ENCODE data around the gene P2RX6.
A peak's percentile ranks its signal among the peaks of the same experiment; 100 is the strongest.
"Not testable (repeated sequence)": the region's sequence is repeated elsewhere in the genome, so short reads cannot be mapped to it uniquely, and the experiment has no call there.

P2RX6 gene

GRCh38 chr22:21042978-21043859 lies 28.3 kb downstream of the P2RX6 start:
- Histone ChIP-seq H3K27me3 (ENCODE audit: insufficient read depth, low read length) (no peaks in the 10 kb centered on the region), H3K36me3 (ENCODE audit: insufficient read depth, low read length) (no peaks in the 10 kb centered on the region), H3K4me3 (ENCODE audit: low read depth, low read length) (no peak overlapping the region), H3K4me1 (ENCODE audit: control insufficient read depth, insufficient read depth, low read length, unreplicated experiment) (peaks cover 26% of the 10 kb centered on the region), H3K79me2 (ENCODE audit: control insufficient read depth, insufficient read depth, low read length, unreplicated experiment) (no peaks in the 10 kb centered on the region), H3K27ac (ENCODE audit: low read depth, low read length) (no peak overlapping the region), H2AFZ (ENCODE audit: low read length, unreplicated experiment) (no peak overlapping the region)

GRCh38 chr22:21043860-21044535 lies 29.0 kb downstream of the P2RX6 start:
- H3K36me3 ChIP-seq (ENCODE audit: insufficient read depth, low read length), result no peaks in the 10 kb centered on the region
- no peaks in the 10 kb centered on the region for H3K79me2 ChIP-seq (ENCODE audit: control insufficient read depth, insufficient read depth, low read length, unreplicated experiment)
- H3K27ac ChIP-seq (ENCODE audit: low read depth, low read length), result peak overlapping the region; percentile 78; the same call in 1 of the 2 replicates
- H3K4me1 ChIP-seq (ENCODE audit: control insufficient read depth, insufficient read depth, low read length, unreplicated experiment), result peaks cover 22% of the 10 kb centered on the region
- H3K27me3 ChIP-seq (ENCODE audit: insufficient read depth, low read length), result no peaks in the 10 kb centered on the region
- 0 out of 2 replicates have a peak overlapping the region, but pooled peaks have one; percentile 37 for H3K4me3 ChIP-seq (ENCODE audit: low read depth, low read length)
- no peak overlapping the region for H2AFZ ChIP-seq (ENCODE audit: low read length, unreplicated experiment)

GRCh38 chr22:21044931-21045584 lies 30.1 kb downstream of the P2RX6 start:
- H2AFZ ChIP-seq (ENCODE audit: low read length, unreplicated experiment), result peak overlapping the region; percentile 52
- no peaks in the 10 kb centered on the region for H3K79me2 ChIP-seq (ENCODE audit: control insufficient read depth, insufficient read depth, low read length, unreplicated experiment)
- H3K4me3 ChIP-seq (ENCODE audit: low read depth, low read length), result peak overlapping the region; percentile 73
- H3K27me3 ChIP-seq (ENCODE audit: insufficient read depth, low read length), result no peaks in the 10 kb centered on the region
- H3K36me3 ChIP-seq (ENCODE audit: insufficient read depth, low read length), result no peaks in the 10 kb centered on the region
- peak overlapping the region; percentile 78 for H3K27ac ChIP-seq (ENCODE audit: low read depth, low read length)
- peaks cover 22% of the 10 kb centered on the region for H3K4me1 ChIP-seq (ENCODE audit: control insufficient read depth, insufficient read depth, low read length, unreplicated experiment)

GRCh38 chr22:21045585-21046294 lies 30.8 kb downstream of the P2RX6 start, which contains the start of gene LRRC74B:
Gene LRRC74B, plus strand, starts transcription at chr22:21045946. Its CDS starts 41 bp downstream, at chr22:21045987.
- Histone ChIP-seq H3K79me2 (ENCODE audit: control insufficient read depth, insufficient read depth, low read length, unreplicated experiment) (no peaks in the 10 kb centered on the region), H3K27ac (ENCODE audit: low read depth, low read length) (peak within 1 kb of the TSS; percentile 78), H3K27me3 (ENCODE audit: insufficient read depth, low read length) (no peaks in the 10 kb centered on the region), H2AFZ (ENCODE audit: low read length, unreplicated experiment) (peak within 1 kb of the TSS; percentile 81), H3K4me3 (ENCODE audit: low read depth, low read length) (peak within 1 kb of the TSS; percentile 73), H3K36me3 (ENCODE audit: insufficient read depth, low read length) (no peaks in the 10 kb centered on the region), H3K4me1 (ENCODE audit: control insufficient read depth, insufficient read depth, low read length, unreplicated experiment) (peaks cover 22% of the 10 kb centered on the region)

GRCh38 chr22:21047035-21047661 lies 32.2 kb downstream of the P2RX6 start:
- H3K36me3 ChIP-seq (ENCODE audit: insufficient read depth, low read length), result no peaks in the 10 kb centered on the region
- no peak overlapping the region for H2AFZ ChIP-seq (ENCODE audit: low read length, unreplicated experiment)
- H3K27ac ChIP-seq (ENCODE audit: low read depth, low read length), result no peak overlapping the region
- H3K4me3 ChIP-seq (ENCODE audit: low read depth, low read length), result no peak overlapping the region
- H3K27me3 ChIP-seq (ENCODE audit: insufficient read depth, low read length), result no peaks in the 10 kb centered on the region
- H3K4me1 ChIP-seq (ENCODE audit: control insufficient read depth, insufficient read depth, low read length, unreplicated experiment), result peaks cover 20% of the 10 kb centered on the region
- H3K79me2 ChIP-seq (ENCODE audit: control insufficient read depth, insufficient read depth, low read length, unreplicated experiment), result no peaks in the 10 kb centered on the region

- Histone ChIP-seq H3K4me1 (ENCODE audit: control insufficient read depth, insufficient read depth, low read length, unreplicated experiment) (peaks cover 17% of the 10 kb centered on the region), H2AFZ (ENCODE audit: low read length, unreplicated experiment) (no peak overlapping the region), H3K79me2 (ENCODE audit: control insufficient read depth, insufficient read depth, low read length, unreplicated experiment) (no peaks in the 10 kb centered on the region), H3K27ac (ENCODE audit: low read depth, low read length) (no peak overlapping the region), H3K36me3 (ENCODE audit: insufficient read depth, low read length) (no peaks in the 10 kb centered on the region), H3K27me3 (ENCODE audit: insufficient read depth, low read length) (no peaks in the 10 kb centered on the region), H3K4me3 (ENCODE audit: low read depth, low read length) (no peak overlapping the region)
Observed at GRCh38 chr22:21047730-21048129, 32.8 kb downstream of the P2RX6 start.

GRCh38 chr22:21048448-21048847 lies 33.5 kb downstream of the P2RX6 start:
- H3K27ac ChIP-seq (ENCODE audit: low read depth, low read length); H3K36me3 ChIP-seq (ENCODE audit: insufficient read depth, low read length); H3K27me3 ChIP-seq (ENCODE audit: insufficient read depth, low read length); H3K79me2 ChIP-seq (ENCODE audit: control insufficient read depth, insufficient read depth, low read length, unreplicated experiment); H3K4me3 ChIP-seq (ENCODE audit: low read depth, low read length); H2AFZ ChIP-seq (ENCODE audit: low read length, unreplicated experiment): not testable (repeated sequence)
- peaks cover 11% of the 10 kb centered on the region for H3K4me1 ChIP-seq (ENCODE audit: control insufficient read depth, insufficient read depth, low read length, unreplicated experiment)

- not testable (repeated sequence) for H3K27me3 ChIP-seq (ENCODE audit: insufficient read depth, low read length); H3K36me3 ChIP-seq (ENCODE audit: insufficient read depth, low read length); H3K4me3 ChIP-seq (ENCODE audit: low read depth, low read length); H2AFZ ChIP-seq (ENCODE audit: low read length, unreplicated experiment); H3K27ac ChIP-seq (ENCODE audit: low read depth, low read length); H3K79me2 ChIP-seq (ENCODE audit: control insufficient read depth, insufficient read depth, low read length, unreplicated experiment)
- H3K4me1 ChIP-seq (ENCODE audit: control insufficient read depth, insufficient read depth, low read length, unreplicated experiment), result peaks cover 10% of the 10 kb centered on the region
Observed at GRCh38 chr22:21048965-21049364, 34.0 kb downstream of the P2RX6 start.

- H3K27ac ChIP-seq (ENCODE audit: low read depth, low read length), result no peak overlapping the region
- H3K36me3 ChIP-seq (ENCODE audit: insufficient read depth, low read length), result no peaks in the 10 kb centered on the region
- no peaks in the 10 kb centered on the region for H3K4me1 ChIP-seq (ENCODE audit: control insufficient read depth, insufficient read depth, low read length, unreplicated experiment)
- no peaks in the 10 kb centered on the region for H3K27me3 ChIP-seq (ENCODE audit: insufficient read depth, low read length)
- no peak overlapping the region for H3K4me3 ChIP-seq (ENCODE audit: low read depth, low read length)
- no peaks in the 10 kb centered on the region for H3K79me2 ChIP-seq (ENCODE audit: control insufficient read depth, insufficient read depth, low read length, unreplicated experiment)
- H2AFZ ChIP-seq (ENCODE audit: low read length, unreplicated experiment), result no peak overlapping the region
Observed at GRCh38 chr22:21051145-21051830, 36.3 kb downstream of the P2RX6 start.
